ENCODE data around the gene FRY.
A peak's percentile ranks its signal among the peaks of the same experiment; 100 is the strongest.

The FRY gene

GRCh38 chr13:32010136-32010535 lies 21.4 kb upstream of the FRY start:
- TF ChIP-seq CTCF (IDR thresholded peaks at IDR 0.05), result no peak

GRCh38 chr13:32011971-32012370 lies 19.6 kb upstream of the FRY start:
- TF ChIP-seq CTCF (IDR thresholded peaks at IDR 0.05), result no peak

DNA sequence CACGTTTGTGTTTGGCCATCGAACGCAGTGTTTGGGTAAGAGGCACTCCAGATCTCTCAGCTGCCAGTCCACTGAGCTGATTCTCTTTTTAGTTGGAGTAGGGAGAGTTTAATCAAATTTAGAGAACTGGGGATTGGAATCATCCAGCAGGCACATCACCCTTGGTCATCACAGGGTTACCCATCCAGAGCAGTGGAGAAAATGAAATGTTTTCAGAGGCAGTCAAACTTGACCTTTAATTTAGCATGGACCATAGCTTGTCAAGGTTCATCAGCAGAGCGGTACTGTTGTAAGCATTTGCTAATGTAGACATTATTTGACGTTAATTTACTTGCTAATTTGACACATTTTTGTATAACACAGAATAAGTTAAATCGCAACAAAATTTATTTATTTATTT lies 18.4 kb upstream of the FRY start:
- TF ChIP-seq CTCF (IDR thresholded peaks at IDR 0.05), result no peak

- TF ChIP-seq CTCF (IDR thresholded peaks at IDR 0.05), result no peak
These were observed 15.5 kb upstream of the FRY start for GRCh38 chr13:32016119-32016518.

DNA sequence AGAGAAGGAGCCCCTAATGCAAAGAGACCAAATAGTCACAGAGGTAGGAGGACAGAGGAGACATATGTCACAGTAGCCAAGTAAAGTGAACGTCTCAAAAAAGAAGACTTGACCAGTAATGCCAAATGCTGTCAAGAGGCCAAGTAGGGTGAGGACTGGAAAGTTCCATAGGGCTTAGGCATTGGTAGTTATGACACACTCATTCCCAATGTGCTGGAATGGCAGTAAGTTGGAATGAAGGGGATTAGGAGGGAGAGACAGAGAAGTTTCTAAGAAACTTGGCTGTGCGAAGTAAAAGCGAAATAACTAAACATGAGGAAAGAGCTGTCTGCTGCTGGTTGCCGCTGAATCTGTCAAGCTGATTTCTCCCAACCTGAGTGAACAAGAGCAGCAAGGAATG lies 14.9 kb upstream of the FRY start:
- TF ChIP-seq CTCF (IDR thresholded peaks at IDR 0.05), result no peak

DNA sequence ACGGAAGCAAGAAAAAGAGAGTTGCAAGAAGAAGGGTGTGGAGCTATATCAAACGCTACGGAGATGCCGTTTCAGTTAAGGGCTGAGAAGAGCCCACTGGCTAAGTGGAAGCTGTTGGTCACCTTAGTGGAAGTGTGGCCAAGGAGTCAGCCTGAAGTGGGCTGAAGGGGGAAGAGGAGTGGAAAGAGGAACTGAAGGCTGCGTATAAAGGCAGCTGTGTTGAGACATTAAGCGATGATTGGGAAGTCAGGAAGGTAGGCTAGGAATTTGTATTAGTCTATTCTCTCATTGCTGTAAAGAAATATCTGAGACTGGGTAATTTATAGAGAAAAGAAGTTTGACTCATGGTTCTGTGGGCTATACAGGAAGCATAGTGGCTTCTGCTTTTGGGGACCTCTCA lies 14.1 kb upstream of the FRY start:
- TF ChIP-seq CTCF (IDR thresholded peaks at IDR 0.05), result no peak

DNA sequence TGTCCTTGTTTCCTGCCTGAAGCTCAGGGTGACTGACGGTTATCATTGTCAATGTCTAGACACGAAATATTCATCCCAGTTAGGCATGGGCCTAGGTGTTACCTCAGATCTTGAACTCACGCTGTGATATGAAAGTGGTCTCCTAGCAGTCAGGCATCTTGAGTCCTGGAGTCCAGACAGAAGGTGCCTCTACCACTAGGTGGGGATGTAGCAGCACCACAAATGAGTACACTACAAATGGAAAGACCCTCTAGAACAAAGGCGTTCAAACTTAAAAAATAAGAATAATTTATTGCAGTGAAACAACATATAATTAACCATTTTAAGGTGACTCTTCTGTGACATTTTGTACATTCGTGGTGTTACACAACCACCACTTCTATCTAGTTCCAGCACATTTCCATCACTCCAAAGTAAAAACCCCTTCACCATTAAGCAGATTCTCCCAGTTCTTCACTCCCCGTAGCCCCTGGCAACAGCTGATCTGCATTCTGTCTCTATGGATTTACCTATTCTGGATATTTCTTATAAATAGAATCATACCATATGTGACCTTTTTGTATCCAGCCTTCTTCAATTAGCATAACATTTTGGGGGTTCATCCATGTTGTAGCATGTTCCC lies 11.9 kb upstream of the FRY start:
- peak; percentile 63 for TF ChIP-seq CTCF (IDR thresholded peaks at IDR 0.05)

DNA sequence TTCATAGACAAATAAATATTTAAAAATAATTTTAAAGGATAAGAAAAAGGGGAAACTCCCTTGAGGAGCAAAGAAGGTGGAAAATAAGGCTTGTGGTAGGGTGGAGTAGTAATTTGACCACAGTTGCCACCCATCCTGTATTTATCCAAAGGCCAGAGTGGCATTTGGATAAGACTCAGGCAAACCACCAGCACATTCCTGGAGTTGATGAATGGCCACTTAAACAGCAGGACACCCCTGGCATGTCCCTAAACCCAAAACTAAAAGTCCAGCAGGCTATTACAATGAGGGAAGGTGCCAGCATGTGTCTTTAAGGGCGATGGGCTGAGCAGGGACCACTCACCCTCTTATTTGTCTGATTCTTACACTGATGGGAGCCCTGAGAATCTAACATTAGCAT lies 9.8 kb upstream of the FRY start:
- TF ChIP-seq CTCF (IDR thresholded peaks at IDR 0.05), result no peak

All from LNCAP (cell line).